NCI-H1694 treated with DMSO at 0.1 percent for 48 hours (cell line): ENCODE data around the gene RAB20.

Experiments used
- DNase-seq: peaks from one replicate; lab custom pipeline; 2025; lab: John Stamatoyannopoulos, UW

The RAB20 gene

DNA sequence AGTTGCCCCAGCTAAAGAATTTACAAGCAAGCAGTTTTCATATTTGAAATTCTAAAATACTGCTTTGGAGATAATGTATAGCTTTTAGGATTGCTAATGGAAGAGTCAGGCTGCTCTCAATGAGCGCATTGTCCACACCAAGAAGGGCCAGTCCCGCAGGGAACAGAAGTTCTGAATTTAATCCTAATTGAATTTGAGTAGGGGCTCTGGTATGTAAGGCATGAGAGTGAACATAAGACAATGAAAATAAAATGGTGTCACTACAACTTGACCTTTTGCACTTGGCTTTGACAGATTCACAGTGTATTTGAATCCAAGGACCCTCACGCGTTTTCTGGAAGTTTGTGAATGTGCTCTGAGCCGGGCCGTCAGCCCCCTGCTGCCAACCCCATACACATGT, 32.6 kb downstream of the RAB20 start:
- DNase-seq = no peak

DNA sequence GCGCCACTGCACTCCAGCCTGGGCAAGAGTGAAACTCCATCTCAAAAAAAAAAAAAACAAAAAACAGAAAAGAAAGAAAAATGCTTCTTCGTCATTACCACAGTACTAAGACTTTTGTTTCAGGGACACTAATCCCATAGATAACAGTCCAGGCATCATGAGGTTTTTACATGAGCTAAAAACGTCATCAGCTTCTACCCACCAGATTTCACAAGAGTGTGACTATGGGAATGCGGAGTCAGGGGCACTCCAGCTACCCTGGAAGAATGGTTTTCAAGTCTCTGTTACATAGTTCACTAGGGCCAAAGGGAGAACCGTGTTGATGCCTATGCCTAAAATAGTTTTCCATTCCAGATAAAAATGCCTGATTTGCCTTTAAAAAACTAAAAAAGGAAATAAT, 33.2 kb downstream of the RAB20 start:
- no peak for DNase-seq

DNA sequence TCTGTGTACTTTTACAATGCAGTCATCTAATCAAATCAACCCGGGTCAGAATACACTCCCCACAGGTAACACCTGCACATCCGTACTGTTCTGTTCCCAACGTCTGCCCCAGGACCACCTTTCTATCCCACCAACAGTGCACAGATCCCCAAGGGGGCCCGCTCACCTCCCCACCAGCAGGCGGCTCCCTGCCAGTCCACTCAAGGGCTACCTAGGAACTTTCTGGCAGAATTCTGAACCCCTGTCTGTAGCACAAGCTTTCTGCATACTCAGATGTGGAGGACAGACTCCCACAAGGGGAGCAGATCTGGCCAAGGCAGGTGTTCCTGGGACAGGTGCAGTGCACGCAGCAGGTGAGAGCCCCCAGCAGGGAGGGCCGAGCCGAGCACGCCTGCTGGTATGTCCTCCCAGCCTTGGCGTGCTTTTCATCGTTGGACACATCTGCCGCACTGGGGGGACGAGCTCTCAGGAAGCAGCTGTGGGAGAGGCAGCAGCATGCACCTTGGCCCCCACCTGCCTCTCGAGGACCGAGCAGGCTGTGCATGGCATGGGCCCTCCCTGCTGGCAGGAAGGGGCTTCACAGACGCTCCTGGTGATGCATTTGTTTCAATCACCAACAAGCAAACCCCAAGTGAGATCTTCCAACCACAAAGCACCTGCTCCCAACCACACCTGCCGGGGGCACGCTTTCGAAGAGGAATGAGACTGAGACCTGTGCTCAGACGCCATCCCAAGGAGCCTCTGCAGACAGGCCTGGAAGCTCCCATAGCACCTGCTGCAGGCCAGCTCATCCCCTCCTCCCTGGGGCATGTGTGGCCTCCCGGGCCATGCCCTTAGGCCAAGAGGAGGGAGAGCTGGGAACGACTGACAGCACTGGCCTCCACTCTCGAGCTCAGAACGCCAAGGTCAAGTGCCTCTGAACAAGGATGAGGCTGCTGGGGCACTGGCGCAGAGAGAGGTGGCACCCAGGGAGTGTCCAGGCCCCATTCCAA, 35.9 kb downstream of the RAB20 start:
- no peak for DNase-seq

DNA sequence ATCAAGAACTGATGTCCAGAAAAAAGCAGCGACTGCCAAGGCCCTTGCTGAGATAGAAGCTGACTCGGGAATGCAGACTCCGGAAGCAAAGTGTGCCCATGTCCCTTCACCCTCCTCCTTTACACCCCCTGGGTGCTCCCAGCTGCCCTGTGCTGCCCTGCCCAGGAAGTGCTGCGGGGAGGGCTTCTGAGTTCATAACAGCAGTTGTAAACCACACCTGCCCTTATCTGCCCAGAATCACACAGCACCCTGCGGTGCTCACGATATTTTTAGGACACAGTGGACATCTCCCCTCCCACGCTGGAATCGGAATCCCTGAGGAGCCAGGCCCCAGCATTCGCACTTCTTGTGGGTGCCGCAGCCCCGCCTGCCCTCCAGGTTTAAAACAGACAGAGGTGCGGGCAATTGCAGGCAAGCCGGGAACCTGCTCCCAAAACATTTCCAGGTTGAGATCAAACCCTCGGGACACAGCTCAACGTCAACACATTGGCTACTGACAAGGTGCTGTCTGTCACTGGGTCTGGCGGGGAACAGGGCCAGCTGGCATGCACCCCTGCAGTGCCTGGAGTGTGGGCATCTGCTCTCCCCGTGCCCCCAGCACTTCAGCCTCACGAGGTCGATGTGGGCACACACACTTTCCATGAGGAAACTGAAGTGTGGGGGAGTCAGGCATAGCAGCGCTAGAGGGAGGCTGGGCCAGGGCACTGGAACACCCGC, 36.8 kb downstream of the RAB20 start:
- no peak for DNase-seq

- DNase-seq = no peak
Observed at GRCh38 chr13:110523838-110524540, 37.5 kb downstream of the RAB20 start.

DNA sequence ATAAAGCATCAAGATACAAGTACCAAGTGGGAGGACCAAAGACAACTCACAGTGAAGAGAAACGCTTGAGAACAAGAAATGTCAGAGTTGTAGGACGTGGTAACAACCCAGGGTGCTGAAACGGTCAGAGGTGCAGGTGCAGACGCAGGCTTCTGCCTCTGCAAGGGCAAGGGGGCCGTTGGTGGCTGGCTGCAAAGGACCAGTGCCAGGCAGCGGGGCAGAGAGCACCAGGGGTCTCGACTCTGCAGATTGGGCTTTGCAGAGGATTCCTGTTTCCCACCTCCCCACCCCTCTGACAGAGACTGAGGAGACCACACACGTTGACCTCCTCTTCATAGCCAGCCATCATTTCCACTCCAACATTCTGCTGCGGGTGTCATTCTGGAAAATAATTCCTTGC, 38.3 kb downstream of the RAB20 start:
- DNase-seq = no peak

DNA sequence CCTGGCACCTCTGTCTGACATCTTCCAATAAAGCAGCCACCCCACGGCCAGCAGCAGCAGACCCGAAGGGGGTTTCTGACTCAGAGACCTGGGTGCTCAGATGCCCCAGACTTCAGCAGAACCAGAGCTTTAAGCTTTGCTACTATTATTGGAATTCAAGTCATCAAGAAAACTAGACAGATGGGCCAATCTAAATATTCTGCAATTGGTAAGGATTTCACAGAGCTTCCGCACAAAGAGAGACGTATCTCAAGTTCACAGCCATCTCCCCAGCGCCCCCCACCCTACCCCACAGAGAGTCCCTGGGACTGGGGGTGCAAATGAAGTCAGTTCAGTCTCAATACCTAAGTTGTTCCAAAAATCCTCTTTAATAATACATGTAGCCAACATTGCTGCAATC, 38.8 kb downstream of the RAB20 start:
- no peak for DNase-seq

DNA sequence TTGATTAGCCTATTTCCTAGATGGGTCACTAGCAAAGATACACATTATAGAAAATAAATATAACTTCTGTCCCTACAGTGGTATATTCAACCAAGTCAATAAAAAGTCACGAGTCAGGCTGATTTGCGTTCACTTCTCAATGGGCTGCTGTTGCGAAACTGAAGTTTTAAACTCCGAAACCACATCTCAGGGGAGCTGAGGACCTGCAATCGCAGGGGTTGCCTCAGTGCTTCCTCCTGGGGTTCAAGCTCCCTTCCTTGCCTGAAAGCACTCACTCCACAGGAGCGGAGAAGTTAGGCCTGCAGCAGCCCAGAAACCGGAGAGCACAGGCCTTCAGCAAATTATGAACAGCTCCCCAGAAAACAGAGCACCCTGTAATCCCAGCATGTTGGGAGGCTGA, 39.6 kb downstream of the RAB20 start:
- no peak for DNase-seq

GRCh38 chr13:110521296-110521680, 40.2 kb downstream of the RAB20 start:
- DNase-seq = no peak

- no peak for DNase-seq
Observed at GRCh38 chr13:110520431-110521295, 40.9 kb downstream of the RAB20 start.

- no peak for DNase-seq
Observed at GRCh38 chr13:110519506-110519905, 42.0 kb downstream of the RAB20 start.

DNA sequence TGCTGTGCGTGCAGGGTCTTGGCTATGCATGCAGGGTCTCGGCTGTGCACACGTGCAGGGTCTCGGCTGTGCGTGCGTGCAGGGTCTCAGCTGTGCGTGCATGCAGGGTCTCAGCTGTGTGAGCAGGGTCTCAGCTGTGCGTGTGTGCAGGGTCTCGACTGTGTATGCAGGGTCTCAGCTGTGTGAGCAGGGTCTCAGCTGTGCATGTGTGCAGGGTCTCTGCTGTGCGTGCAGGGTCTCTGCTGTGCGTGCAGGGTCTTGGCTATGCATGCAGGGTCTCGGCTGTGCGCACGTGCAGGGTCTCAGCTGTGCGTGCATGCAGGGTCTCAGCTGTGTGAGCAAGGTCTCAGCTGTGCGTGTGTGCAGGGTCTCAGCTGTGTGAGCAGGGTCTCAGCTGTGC, 42.5 kb downstream of the RAB20 start:
- DNase-seq = no peak

GRCh38 chr13:110518571-110518970, 43.0 kb downstream of the RAB20 start:
- DNase-seq = no peak

DNA sequence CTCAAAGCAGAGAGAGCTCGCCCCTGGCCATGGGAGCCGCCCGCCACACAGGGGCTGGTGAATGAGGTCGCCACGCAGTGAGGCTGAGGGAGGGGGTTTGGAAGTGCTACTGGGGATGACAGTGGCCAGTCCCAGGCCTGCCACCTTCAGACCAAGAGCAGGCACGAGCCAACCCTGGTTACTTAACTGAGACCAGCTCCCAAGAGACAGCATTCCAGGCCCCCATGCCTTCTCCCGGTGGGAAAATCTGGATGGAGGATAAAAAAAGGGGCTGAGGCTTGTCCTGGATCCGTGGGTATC, 43.3 kb downstream of the RAB20 start:
- DNase-seq = no peak

DNA sequence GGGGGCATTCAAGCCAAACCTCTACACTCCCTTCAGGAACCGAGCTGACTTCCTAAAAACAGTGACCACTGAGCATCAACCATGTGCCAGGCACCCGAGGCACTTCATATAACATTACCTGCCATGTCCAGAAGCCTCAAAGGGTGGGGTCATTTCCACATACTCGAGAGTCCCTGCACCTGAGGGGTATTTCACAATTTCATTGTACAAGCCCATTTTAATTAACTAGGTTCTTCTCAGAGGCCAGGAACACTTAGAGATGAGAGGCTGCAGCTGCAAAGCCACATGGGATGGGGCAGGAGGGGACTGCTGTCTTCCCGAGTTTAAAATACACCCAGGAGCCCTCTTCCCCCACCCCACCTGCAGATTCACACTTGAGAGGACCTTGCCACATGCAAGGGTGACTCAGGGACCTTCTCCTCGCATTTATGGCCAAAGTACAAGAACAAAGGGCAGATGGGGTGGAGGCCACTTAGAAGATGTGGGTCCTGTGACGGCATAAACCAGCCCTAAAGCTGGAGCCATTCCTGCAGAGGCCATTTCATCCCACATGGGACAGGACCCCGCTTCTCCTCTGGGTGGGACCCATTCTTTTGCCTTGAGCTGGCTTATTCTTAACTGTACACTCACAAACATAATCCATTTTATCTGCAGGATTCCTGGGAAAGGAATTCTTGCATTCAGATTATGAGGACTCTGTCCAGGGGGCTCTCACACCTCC, 43.9 kb downstream of the RAB20 start:
- DNase-seq = no peak

GRCh38 chr13:110516500-110516899, 45.0 kb downstream of the RAB20 start:
- no peak for DNase-seq

DNA sequence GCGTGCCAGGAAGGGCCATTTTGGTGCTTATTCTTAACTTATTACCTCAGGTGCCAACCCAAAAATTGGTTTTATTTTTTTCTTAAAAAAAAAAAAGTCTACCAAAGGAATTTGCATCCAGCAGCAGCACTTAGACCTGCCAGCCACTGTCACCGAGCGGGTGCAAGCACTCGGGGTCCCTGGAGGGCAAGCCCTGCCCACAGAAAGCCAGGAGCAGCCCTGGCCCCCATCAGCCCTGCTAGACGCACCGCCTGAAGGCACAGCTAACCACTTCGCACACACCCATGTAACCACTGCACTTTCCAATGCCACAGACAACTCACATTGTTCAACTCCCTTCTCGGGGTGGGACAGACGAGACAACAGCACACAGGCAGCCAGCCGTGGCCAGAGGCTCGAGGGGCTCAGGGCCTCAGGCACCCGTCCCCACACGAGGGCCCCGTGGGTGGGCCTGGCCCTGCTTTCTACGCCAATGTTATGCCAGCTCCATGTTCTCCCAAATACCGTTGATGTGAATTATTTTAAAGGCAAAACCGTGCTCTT, 49.3 kb downstream of the RAB20 start:
- DNase-seq = no peak

DNA sequence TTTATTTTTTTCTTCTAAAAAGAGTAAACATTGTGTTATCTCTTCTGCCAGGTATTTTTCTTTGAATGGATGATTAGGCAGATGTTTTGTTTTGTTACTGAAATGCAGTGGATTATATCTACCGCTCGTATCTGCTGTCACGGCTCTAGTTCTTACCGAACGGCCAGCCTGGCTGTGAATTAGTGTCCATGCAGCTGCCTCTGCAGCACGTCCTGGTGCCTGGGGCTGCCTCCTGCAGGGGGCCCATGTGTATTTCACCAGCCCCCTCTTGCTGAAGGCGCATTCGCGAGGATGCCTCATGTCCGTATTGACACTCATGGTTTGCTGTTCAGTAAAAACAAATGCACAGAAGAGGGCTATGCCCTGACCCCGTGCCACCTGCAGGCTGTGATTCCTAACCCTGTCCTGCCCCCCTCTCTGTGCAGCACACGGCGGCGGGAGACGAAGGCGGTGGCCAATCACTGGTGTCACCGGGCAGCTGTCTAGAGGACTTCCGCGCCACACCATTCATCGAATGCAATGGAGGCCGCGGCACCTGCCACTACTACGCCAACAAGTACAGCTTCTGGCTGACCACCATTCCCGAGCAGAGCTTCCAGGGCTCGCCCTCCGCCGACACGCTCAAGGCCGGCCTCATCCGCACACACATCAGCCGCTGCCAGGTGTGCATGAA, 49.9 kb downstream of the RAB20 start:
- DNase-seq = no peak

DNA sequence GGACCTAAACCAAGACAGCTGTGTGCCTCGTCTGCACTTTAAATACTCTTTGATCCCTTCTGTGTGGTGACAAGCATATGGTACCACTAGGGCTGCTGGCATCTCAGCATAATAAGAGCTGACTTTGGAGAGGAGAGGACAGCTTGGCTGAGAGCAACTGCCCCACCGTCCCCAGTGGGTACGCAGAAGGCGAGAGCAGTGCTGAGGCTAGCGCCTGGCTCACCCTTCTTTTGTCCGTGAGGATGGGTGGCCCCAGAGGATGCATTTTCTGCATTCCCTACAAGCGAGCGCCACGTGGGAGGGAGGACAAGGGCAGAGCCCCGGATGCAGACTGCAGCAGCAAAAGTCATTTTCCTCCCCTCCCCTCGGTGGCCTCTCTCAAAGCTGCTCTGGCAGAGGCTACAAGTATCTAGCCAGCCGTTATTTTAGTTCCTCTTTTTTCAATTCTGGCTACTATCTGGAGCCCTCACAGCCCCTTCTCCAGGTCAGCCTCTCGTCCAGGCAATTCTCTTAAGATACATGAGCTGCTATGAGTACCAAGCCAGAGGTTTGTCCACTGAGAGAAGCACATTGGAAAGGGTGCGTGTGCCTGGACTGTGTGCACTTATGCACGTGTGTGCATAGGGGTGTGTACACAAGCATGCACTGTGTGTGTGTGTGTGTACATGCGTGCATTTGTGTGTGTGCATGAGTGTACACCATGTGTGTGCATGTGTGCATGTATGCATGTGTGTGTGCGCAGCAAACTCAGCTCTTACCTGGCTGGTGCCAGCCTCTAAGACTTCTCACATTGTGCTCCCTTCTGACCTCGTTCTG, 51.3 kb downstream of the RAB20 start:
- no peak for DNase-seq
